ENCODE results near the gene SLIT1.

SLIT1 gene

DNA sequence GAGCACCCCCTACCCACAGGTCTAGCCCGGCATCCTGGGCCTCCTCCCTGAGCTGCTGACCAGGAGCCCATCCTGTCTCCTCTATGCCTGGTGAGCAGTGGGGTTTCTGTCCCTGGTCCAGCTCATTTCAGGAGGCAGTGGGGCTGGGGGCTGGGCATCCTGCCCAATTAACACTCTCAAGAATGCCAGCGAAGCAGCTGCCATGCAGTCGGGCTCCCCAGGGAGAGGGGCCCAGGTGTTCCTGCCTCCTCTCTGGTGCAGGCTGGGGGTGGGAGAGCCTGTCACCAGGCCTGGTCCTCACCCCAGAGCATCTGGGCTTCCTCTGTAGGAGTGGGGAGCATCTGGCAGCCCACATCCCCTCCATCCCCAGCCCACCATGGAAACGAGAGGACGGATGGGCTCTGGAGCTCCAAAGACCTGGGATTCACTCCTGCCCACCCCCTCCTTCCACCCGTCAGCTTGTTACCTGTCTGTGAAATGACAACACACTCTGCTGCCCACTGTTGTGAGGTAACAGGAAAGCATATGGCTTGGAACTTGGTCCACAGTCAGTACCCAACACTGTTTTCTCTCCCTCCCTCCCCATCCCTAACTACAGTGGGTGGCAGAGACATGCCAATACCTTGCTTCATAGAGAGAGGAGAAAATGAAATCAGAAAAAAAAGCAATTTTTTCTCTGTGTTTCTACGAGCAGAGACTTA lies 69.1 kb downstream of the SLIT1 start:
- Histone ChIP-seq H3K36me3 (ENCODE audit: control insufficient read depth in 2 of 2, insufficient read depth in 2 of 2, low read length in 2 of 2) (no peaks in the 10 kb centered on the region), H3K4me3 (ENCODE audit: low read length in 2 of 2) (no peak overlapping the region), H3K9ac (ENCODE audit: low read length in 2 of 2) (no peak overlapping the region), H3K9me3 (ENCODE audit: control insufficient read depth in 2 of 2, low read length in 2 of 2) (no peaks in the 10 kb centered on the region), H3K27me3 (ENCODE audit: control insufficient read depth in 1 of 2, insufficient read depth in 2 of 2, low read length in 2 of 2) (peaks cover 7 to 9% of the 10 kb centered on the region in 2 donors), H3K27ac (ENCODE audit: low read length) (no peak overlapping the region), H3K4me1 (ENCODE audit: control insufficient read depth, insufficient read depth, low read length) (no peaks in the 10 kb centered on the region)

DNA sequence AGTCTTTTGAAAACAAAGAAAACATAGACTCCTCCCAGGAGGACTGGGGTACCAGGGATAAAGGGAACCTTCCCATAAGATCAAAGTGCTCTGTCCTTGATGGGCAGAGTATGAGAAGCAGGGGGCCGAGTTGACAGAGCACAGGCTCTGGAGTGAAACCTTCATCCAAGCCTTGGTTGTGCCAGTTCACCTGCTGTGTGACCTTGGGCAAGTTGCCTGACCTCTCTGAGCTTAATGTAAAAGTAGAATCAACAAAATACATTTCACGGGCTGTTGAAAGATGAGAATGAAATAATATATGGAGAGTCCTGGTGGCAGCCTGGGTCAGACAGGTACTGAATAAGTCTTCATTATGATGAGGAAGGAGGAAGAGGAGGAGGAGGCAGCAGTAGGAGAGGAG lies 69.9 kb downstream of the SLIT1 start:
- Histone ChIP-seq H3K36me3 (ENCODE audit: control insufficient read depth in 2 of 2, insufficient read depth in 2 of 2, low read length in 2 of 2) (no peaks in the 10 kb centered on the region), H3K4me1 (ENCODE audit: control insufficient read depth, insufficient read depth, low read length) (no peaks in the 10 kb centered on the region), H3K27me3 (ENCODE audit: control insufficient read depth in 1 of 2, insufficient read depth in 2 of 2, low read length in 2 of 2) (peaks cover 7 to 9% of the 10 kb centered on the region in 2 donors), H3K4me3 (ENCODE audit: low read length in 2 of 2) (no peak overlapping the region), H3K9me3 (ENCODE audit: control insufficient read depth in 2 of 2, low read length in 2 of 2) (no peaks in the 10 kb centered on the region), H3K9ac (ENCODE audit: low read length in 2 of 2) (no peak overlapping the region), H3K27ac (ENCODE audit: low read length) (no peak overlapping the region)

DNA sequence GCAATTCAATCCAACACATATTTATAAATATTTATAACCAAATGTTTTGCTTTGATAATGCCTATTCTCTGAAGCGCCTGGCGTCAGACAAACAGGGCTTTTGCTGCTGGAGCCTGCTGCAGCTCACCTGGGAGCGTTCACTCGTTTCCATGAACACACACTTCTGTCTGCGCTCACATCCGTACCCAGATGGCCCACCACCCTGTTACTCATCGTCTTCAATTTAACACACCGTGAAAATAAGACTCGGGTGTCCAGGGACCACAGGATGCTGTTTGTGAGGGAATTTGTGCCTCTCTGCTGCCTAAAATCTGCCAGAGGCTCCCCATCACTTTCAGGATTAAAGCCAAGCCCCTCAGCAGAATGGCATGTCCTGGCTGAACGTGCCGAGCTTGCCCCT lies 74.1 kb downstream of the SLIT1 start:
- Histone ChIP-seq H3K9ac (ENCODE audit: low read length in 2 of 2) (no peak overlapping the region), H3K4me1 (ENCODE audit: control insufficient read depth, insufficient read depth, low read length) (no peaks in the 10 kb centered on the region), H3K4me3 (ENCODE audit: low read length in 2 of 2) (no peak overlapping the region), H3K36me3 (ENCODE audit: control insufficient read depth in 2 of 2, insufficient read depth in 2 of 2, low read length in 2 of 2) (no peaks in the 10 kb centered on the region), H3K27ac (ENCODE audit: low read length) (no peak overlapping the region), H3K27me3 (ENCODE audit: control insufficient read depth in 1 of 2, insufficient read depth in 2 of 2, low read length in 2 of 2) (peaks cover 5 to 6% of the 10 kb centered on the region in 2 donors), H3K9me3 (ENCODE audit: control insufficient read depth in 2 of 2, low read length in 2 of 2) (no peaks in the 10 kb centered on the region)

DNA sequence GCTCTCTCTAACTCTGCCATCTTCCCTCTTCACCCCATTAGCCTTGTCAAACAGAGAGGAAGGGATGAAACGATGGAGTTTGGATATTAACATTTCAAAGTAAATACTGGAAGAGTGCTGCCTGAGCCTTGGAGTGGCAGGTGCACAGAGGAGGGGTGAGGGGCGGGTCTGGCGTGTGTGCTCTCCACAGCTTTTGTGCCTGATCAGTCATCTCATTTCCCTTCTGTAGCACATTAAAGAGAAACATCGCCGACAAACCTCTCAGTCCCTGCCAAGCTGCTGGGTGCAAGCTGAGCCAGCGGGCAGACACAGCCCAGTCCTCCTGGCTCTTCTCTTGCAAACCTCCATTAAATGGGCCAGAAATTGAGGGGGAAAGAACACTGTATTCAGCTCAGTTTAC lies 76.2 kb downstream of the SLIT1 start:
- no peak overlapping the region for H3K9ac ChIP-seq (ENCODE audit: low read length in 2 of 2)
- H3K9me3 ChIP-seq (ENCODE audit: control insufficient read depth in 2 of 2, low read length in 2 of 2) = no peaks in the 10 kb centered on the region
- H3K4me1 ChIP-seq (ENCODE audit: control insufficient read depth, insufficient read depth, low read length) = no peaks in the 10 kb centered on the region
- peak overlapping the region in 1 of 2 donors; percentile 29 for H3K4me3 ChIP-seq (ENCODE audit: low read length in 2 of 2)
- peaks cover 0 to 7% of the 10 kb centered on the region in 2 donors for H3K27me3 ChIP-seq (ENCODE audit: control insufficient read depth in 1 of 2, insufficient read depth in 2 of 2, low read length in 2 of 2)
- H3K36me3 ChIP-seq (ENCODE audit: control insufficient read depth in 2 of 2, insufficient read depth in 2 of 2, low read length in 2 of 2) = no peaks in the 10 kb centered on the region
- peak overlapping the region; percentile 49 for H3K27ac ChIP-seq (ENCODE audit: low read length)

DNA sequence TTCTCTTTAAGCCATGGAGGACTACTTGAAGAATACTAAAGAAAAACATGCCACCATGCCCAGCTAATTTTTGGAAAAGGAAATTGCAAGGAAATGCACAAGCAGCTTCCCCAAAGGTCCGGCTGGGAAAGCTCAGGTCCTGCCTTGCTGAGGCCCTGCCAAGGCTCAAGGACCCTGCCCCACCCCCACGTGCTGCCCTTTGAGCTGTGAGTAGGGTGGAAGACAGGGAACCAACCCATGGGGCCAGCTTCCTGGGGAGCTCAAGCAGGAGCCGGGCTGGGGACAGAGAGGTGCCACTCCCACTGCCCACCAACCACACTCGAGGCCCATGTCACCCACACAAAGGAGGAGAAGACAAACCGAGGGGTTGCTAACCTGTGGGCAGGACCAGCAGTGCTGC lies 78.2 kb downstream of the SLIT1 start:
- Histone ChIP-seq H3K36me3 (ENCODE audit: control insufficient read depth in 2 of 2, insufficient read depth in 2 of 2, low read length in 2 of 2) (no peaks in the 10 kb centered on the region), H3K4me1 (ENCODE audit: control insufficient read depth, insufficient read depth, low read length) (no peaks in the 10 kb centered on the region), H3K4me3 (ENCODE audit: low read length in 2 of 2) (no peak overlapping the region), H3K27ac (ENCODE audit: low read length) (no peak overlapping the region), H3K27me3 (ENCODE audit: control insufficient read depth in 1 of 2, insufficient read depth in 2 of 2, low read length in 2 of 2) (peaks cover 0 to 2% of the 10 kb centered on the region in 2 donors), H3K9ac (ENCODE audit: low read length in 2 of 2) (no peak overlapping the region), H3K9me3 (ENCODE audit: control insufficient read depth in 2 of 2, low read length in 2 of 2) (no peaks in the 10 kb centered on the region)

DNA sequence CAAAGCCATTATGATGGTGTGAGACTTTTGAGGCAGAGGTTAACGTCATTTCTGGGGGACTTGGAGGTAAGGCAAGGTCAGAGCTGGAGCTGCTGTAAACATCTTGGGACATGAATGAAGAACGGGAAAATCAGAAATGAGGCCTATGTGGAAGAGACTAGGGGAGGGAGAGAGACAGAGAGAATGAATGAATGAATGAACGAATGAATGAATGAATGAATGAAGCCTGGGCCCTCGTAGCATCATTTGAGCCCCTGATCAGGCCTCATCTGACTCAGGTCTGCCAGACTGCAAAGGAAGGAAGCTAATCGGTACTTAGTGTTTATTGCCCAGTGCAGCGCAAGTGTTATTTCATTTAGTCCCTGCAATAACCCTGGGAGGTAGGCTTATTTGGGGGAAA lies 79.6 kb downstream of the SLIT1 start:
- no peak overlapping the region for H3K9ac ChIP-seq (ENCODE audit: low read length in 2 of 2)
- H3K27ac ChIP-seq (ENCODE audit: low read length) = no peak overlapping the region
- H3K9me3 ChIP-seq (ENCODE audit: control insufficient read depth in 2 of 2, low read length in 2 of 2) = no peaks in the 10 kb centered on the region
- H3K4me3 ChIP-seq (ENCODE audit: low read length in 2 of 2) = no peak overlapping the region
- H3K4me1 ChIP-seq (ENCODE audit: control insufficient read depth, insufficient read depth, low read length) = no peaks in the 10 kb centered on the region
- H3K27me3 ChIP-seq (ENCODE audit: control insufficient read depth in 1 of 2, insufficient read depth in 2 of 2, low read length in 2 of 2) = peaks cover 0 to 2% of the 10 kb centered on the region in 2 donors
- no peaks in the 10 kb centered on the region for H3K36me3 ChIP-seq (ENCODE audit: control insufficient read depth in 2 of 2, insufficient read depth in 2 of 2, low read length in 2 of 2)

DNA sequence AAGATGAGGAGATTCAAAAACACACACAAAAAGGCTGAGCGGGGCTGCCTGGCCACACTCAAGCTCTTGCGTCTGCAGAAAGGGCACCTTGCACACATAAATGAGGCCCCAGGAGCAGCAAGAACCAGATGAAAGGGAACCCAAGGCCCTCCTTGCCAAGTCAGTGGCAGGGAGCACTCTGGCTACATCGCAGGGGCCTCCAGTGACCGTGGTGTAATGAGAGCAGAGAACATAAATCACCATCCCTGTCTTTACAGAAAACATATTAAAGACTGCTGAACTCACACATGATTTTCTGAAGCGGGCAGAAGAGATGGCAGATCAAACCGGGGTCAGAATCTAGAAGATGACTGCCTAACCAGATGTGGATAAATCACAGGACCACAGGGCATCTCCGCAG lies 80.5 kb downstream of the SLIT1 start:
- Histone ChIP-seq H3K27me3 (ENCODE audit: control insufficient read depth in 1 of 2, insufficient read depth in 2 of 2, low read length in 2 of 2) (peaks cover 0 to 2% of the 10 kb centered on the region in 2 donors), H3K4me3 (ENCODE audit: low read length in 2 of 2) (no peak overlapping the region), H3K36me3 (ENCODE audit: control insufficient read depth in 2 of 2, insufficient read depth in 2 of 2, low read length in 2 of 2) (no peaks in the 10 kb centered on the region), H3K9me3 (ENCODE audit: control insufficient read depth in 2 of 2, low read length in 2 of 2) (no peaks in the 10 kb centered on the region), H3K9ac (ENCODE audit: low read length in 2 of 2) (no peak overlapping the region), H3K4me1 (ENCODE audit: control insufficient read depth, insufficient read depth, low read length) (no peaks in the 10 kb centered on the region), H3K27ac (ENCODE audit: low read length) (no peak overlapping the region)

DNA sequence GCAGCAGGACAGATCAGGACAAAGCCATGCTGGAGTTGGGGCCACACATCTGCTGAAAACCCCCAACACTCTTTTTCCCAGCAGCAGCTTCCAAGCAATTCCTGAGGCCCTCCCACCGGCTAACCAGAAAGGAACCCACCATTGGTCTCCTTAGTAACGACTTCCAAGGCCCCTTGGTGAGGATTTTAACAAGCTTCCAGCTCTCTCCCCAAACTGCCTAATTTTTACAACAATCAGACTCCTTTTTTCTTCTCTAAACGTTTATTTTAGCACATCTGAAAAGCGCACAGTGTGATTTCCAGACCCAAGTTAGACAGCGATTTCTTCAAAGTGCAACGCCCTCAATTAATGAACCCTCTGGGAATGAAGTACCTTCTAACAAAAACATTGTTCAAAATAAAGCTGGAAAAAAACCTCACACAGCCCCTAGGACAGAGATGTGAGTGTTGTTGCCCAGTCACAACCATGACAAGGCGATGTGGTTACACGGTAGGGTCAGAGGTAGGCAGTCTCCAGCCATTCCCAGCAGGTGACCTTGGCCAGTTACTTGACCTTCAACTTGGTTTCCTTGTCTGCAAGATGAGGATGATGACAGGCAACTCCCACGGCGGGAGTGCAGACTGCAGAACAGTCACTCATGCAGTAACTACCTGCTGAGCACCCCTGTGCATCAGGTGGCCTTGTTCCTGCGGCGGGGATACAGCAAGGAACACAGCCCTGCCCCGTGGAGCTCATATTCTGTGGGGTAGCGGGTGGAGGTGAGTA lies 82.3 kb downstream of the SLIT1 start:
- no peaks in the 10 kb centered on the region for H3K4me1 ChIP-seq (ENCODE audit: control insufficient read depth, insufficient read depth, low read length)

DNA sequence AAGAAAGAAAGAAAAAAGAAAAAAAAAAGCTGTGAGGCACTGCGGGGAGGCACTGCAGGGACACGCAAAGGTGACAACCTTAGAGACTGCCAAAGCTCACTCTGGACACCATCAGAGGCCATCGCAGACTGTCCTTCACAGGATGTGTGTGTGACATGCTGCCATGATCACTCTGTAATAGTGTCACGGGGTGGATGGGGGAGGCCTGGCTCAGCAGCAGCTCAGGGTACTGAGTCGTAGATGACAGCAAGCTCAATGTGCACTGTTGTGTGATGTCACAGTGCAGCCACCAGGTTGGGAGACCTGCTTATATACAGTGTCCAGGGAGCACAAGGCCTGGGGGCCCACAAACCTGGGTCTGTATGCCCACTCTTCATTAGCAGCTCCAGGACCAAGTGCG lies 83.3 kb downstream of the SLIT1 start:
- Histone ChIP-seq H3K27ac (ENCODE audit: low read length) (no peak overlapping the region), H3K4me1 (ENCODE audit: control insufficient read depth, insufficient read depth, low read length) (no peaks in the 10 kb centered on the region), H3K4me3 (ENCODE audit: low read length in 2 of 2) (no peak overlapping the region), H3K9ac (ENCODE audit: low read length in 2 of 2) (no peak overlapping the region), H3K27me3 (ENCODE audit: control insufficient read depth in 1 of 2, insufficient read depth in 2 of 2, low read length in 2 of 2) (peaks cover 0 to 2% of the 10 kb centered on the region in 2 donors), H3K36me3 (ENCODE audit: control insufficient read depth in 2 of 2, insufficient read depth in 2 of 2, low read length in 2 of 2) (no peaks in the 10 kb centered on the region), H3K9me3 (ENCODE audit: control insufficient read depth in 2 of 2, low read length in 2 of 2) (no peaks in the 10 kb centered on the region)

More for the DNA sequence above, 82.3 kb downstream of the SLIT1 start:
- Histone ChIP-seq H3K36me3 (ENCODE audit: control insufficient read depth in 2 of 2, insufficient read depth in 2 of 2, low read length in 2 of 2) (no peaks in the 10 kb centered on the region), H3K27me3 (ENCODE audit: control insufficient read depth in 1 of 2, insufficient read depth in 2 of 2, low read length in 2 of 2) (peaks cover 0 to 2% of the 10 kb centered on the region in 2 donors), H3K9me3 (ENCODE audit: control insufficient read depth in 2 of 2, low read length in 2 of 2) (no peaks in the 10 kb centered on the region), H3K9ac (ENCODE audit: low read length in 2 of 2) (no peak overlapping the region), H3K4me3 (ENCODE audit: low read length in 2 of 2) (no peak overlapping the region), H3K27ac (ENCODE audit: low read length) (no peak overlapping the region)

DNA sequence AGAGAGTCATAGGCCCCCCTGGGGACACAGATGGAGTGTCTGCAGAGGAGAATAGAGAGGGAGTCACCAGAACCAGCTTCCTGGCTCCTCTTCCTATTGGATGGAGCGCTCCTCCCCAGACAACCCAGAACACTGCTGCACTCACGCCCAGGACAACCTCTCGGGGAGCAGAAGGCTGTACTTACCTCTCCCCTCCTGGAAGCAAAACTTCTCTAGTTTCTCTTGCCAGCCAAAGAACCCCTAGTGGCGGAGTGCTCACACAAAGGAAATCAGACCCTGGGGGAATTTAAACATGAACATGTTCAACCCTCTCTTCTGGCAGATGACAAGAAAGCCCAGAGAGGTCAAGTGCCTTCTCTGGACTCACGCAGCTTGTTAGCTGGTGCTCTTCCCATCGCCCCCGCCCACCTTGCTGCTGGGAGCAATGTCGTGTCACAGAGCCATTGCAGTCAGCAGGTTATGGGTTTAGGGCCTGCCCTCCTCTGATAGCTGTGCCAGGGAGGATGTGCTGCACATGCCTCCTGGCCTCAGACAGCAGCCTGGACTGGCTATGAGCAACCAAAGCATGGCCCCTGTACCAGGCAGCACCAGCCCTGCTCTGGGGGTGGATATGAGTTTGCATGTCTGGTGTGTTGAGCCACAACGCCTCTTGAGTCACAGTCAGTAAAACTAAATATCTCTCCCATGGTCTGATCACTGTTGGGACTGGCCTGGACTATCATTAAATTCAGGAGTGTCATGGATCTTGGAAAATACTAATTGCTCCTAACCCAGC lies 84.4 kb downstream of the SLIT1 start:
- H3K36me3 ChIP-seq (ENCODE audit: control insufficient read depth in 2 of 2, insufficient read depth in 2 of 2, low read length in 2 of 2) = no peaks in the 10 kb centered on the region
- no peak overlapping the region for H3K9ac ChIP-seq (ENCODE audit: low read length in 2 of 2)
- H3K4me1 ChIP-seq (ENCODE audit: control insufficient read depth, insufficient read depth, low read length) = peaks cover 5% of the 10 kb centered on the region
- H3K27me3 ChIP-seq (ENCODE audit: control insufficient read depth in 1 of 2, insufficient read depth in 2 of 2, low read length in 2 of 2) = peaks cover 0 to 2% of the 10 kb centered on the region in 2 donors
- no peak overlapping the region for H3K27ac ChIP-seq (ENCODE audit: low read length)
- no peaks in the 10 kb centered on the region for H3K9me3 ChIP-seq (ENCODE audit: control insufficient read depth in 2 of 2, low read length in 2 of 2)
- H3K4me3 ChIP-seq (ENCODE audit: low read length in 2 of 2) = no peak overlapping the region

Measured in stomach smooth muscle (tissue), 2 donors.